Panc1 (cell line): Measurements from ENCODE around the gene TAOK1.

Experiments used
- CTCF ChIP-seq: fragments of 450-650 bp; IDR thresholded peaks from 2 replicates; pipeline ENCODE4 v1.5.1; 2017; ENCODE audit warnings: mild to moderate bottlenecking
- POLR2AphosphoS5 ChIP-seq: IDR thresholded peaks from 2 replicates; pipeline ENCODE4 v1.6.1; 2012; ENCODE audit warnings: mild to moderate bottlenecking, low read depth, low read length, moderate library complexity
- REST ChIP-seq, 2 experiments: IDR thresholded peaks; 2 replicates each; pipeline ENCODE4 v1.6.1; 2011 to 2012; ENCODE audit warnings: low read depth in 2 of 2, control low read depth in 1 of 2, low read length in 1 of 2, mild to moderate bottlenecking in 1 of 2, moderate library complexity in 1 of 2; ENCODE audit not compliant: insufficient read depth in 1 of 2
- SIN3A ChIP-seq: IDR thresholded peaks from 2 replicates; pipeline ENCODE4 v1.6.1; 2012; ENCODE audit warnings: low read depth, mild to moderate bottlenecking, low read length, moderate library complexity, borderline replicate concordance; ENCODE audit not compliant: insufficient read depth

- TF ChIP-seq POLR2AphosphoS5: no peak; the same call in 1 of the 2 replicates
- no peak for TF ChIP-seq CTCF
- no peak for TF ChIP-seq REST (IDR thresholded peaks at IDR 0.05; ENCODE audit: insufficient read depth in 1 of 2, low read depth in 2 of 2, low read length in 1 of 2)
- no peak for TF ChIP-seq SIN3A
Observed at GRCh38 chr17:29575511-29576213, 185.5 kb downstream of the TAOK1 start.
